K562 (cell line): ENCODE data around the gene GNGT2. TPM values are rescaled to one million over a fixed set of nuclear protein-coding genes. Genes with fewer than 3 reads are reported as not detected.

Experiments used
- CCNT2 ChIP-seq: IDR thresholded peaks from 2 replicates; pipeline ENCODE4 v1.6.1; 2011; ENCODE audit warnings: borderline replicate concordance, low read depth, mild to moderate bottlenecking, moderate library complexity, mixed read lengths, low read length; ENCODE audit not compliant: insufficient read length; ENCODE audit errors: extremely low read depth
- CEBPG ChIP-seq, 3 experiments: fragments of 200-800 bp in 1 of 3; sonication (Bioruptor generic) in 1 of 3; sonication (generic) in 1 of 3; formaldehyde crosslinking in 1 of 3; IDR thresholded peaks in 2 of 3; conservative IDR thresholded peaks in 1 of 3; 2 replicates each; pipeline versions ENCODE4 v1.6.1 to v1.8.0; 2016 to 2022; ENCODE audit warnings: missing compliant biosample characterization in 2 of 3, missing genetic modification characterization in 2 of 3, mild to moderate bottlenecking in 1 of 3, missing genetic modification reagents in 1 of 3
- COPS2 ChIP-seq: fragments of 450-650 bp; conservative IDR thresholded peaks from 2 replicates; pipeline ENCODE4 v1.6.1; 2016; ENCODE audit warnings: mild to moderate bottlenecking, moderate library complexity
- DIDO1 ChIP-seq: fragments of 450-650 bp; IDR thresholded peaks from 2 replicates; pipeline ENCODE4 v1.6.1; 2016; ENCODE audit warnings: low read depth, missing biosample characterization, missing genetic modification characterization
- HLTF ChIP-seq: fragments of 450-650 bp; IDR thresholded peaks from 2 replicates; pipeline ENCODE4 v1.6.1; 2016
- KAT7 ChIP-seq: sonication (generic); formaldehyde crosslinking; IDR thresholded peaks from 2 replicates; pipeline ENCODE4 v1.8.0; 2022; ENCODE audit warnings: missing genetic modification reagents, mild to moderate bottlenecking, borderline replicate concordance
- PML ChIP-seq: IDR thresholded peaks from 2 replicates; pipeline ENCODE4 v1.6.1; 2012; ENCODE audit warnings: low read length, inconsistent platforms
- RBM39 ChIP-seq: fragments of 200-400 bp; formaldehyde crosslinking; optimal IDR thresholded peaks from 2 replicates; pipeline ENCODE3; 2018; ENCODE audit warnings: low read depth, low read length
- ZNF766 ChIP-seq: fragments of 200-800 bp; sonication (Bioruptor generic); conservative IDR thresholded peaks from 2 replicates; pipeline ENCODE4 v1.6.1; 2016; ENCODE audit warnings: missing genetic modification characterization, missing compliant biosample characterization
- polyA plus RNA-seq, 8 experiments: library from polyadenylated mRNA; depleted of rRNA in 4 of 8; stranded (reverse) in 5 of 8; unstranded in 3 of 8; fragments of >200 nt; fragmentation: Nextera tagmentation in 2 of 8; fragmentation: Illumina TruSeq in 1 of 8; extraction: Ambion mirVana in 2 of 8; extraction: Trizol in 1 of 8; gene quantifications; 2 replicates each; pipeline versions ENCODE4 v1.2.1 to v1.2.3, GENCODE V29; 2011 to 2014; ENCODE audit warnings: inconsistent platforms in 1 of 8, missing spikeins in 1 of 8
- total RNA-seq, 7 experiments: library from RNA; depleted of rRNA in 6 of 7; stranded (reverse); fragments of >200 nt in 6 of 7; fragmentation: Illumina TruSeq in 2 of 7; extraction: Trizol in 2 of 7; gene quantifications; 2 replicates each; pipeline versions ENCODE4 v1.2.1 to v1.2.3, GENCODE V29; 2011 to 2021; ENCODE audit warnings: low replicate concordance in 1 of 7
- TF ChIP-seq, protein P1 (sequence below): fragments of 450-650 bp; IDR thresholded peaks from 2 replicates; pipeline ENCODE4 v1.6.1; 2016; ENCODE audit warnings: low read depth
- TF ChIP-seq, protein P2 (sequence below), 2 experiments: fragments of 450-650 bp in 1 of 2; IDR thresholded peaks; 2 replicates each; pipeline ENCODE4 v1.6.1; 2011 to 2017; ENCODE audit warnings: low read depth in 2 of 2, antibody characterized with exemption in 1 of 2, borderline replicate concordance in 1 of 2, low read length in 1 of 2, mild to moderate bottlenecking in 1 of 2, mixed read lengths in 1 of 2; ENCODE audit not compliant: control insufficient read depth in 1 of 2
- TF ChIP-seq, protein P3 (sequence below), 2 experiments: fragments of 450-650 bp in 1 of 2; sonication (generic) in 1 of 2; formaldehyde crosslinking in 1 of 2; IDR thresholded peaks in 1 of 2; conservative IDR thresholded peaks in 1 of 2; 2 replicates each; pipeline versions ENCODE4 v1.6.1 to v1.8.1; 2016 to 2023; ENCODE audit warnings: mild to moderate bottlenecking in 2 of 2, moderate library complexity in 2 of 2, inconsistent platforms in 1 of 2, missing genetic modification reagents in 1 of 2
- TF ChIP-seq, protein P4 (sequence below): fragments of 250-450 bp; sonication (Bioruptor Pico); IDR thresholded peaks from 2 replicates; pipeline ENCODE4 v1.5.0; 2021

Gene GNGT2
- total and polyA plus RNA-seq, 9 of the 15 experiments (the other 6 are each of a cell fraction or from before 2014, with no cell fraction given), result not detected

DNA sequence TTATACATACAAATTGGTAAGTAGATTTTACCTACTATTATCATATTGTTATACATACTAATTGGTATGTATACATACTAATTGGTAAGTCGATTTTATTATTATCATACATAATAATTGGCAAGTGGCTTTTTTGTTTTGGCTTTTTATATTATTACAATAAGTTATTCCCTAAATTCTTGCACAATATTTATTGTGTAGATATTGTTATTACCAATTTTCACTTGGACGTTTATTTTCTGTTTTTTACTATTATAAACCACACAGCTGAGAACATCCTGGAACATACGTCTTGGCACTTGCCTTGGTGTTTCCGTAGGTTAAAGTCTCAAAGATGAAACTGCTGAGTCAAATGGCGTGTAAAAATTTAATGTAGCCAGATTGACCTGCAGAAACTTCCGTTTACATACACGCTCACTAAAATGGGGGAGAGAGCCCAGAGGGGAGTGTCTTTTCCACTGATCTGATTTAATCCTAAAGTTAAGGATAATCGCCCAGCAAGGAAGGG, 18.9 kb downstream of the GNGT2 start (continued):
- TF ChIP-seq, protein P1, sequence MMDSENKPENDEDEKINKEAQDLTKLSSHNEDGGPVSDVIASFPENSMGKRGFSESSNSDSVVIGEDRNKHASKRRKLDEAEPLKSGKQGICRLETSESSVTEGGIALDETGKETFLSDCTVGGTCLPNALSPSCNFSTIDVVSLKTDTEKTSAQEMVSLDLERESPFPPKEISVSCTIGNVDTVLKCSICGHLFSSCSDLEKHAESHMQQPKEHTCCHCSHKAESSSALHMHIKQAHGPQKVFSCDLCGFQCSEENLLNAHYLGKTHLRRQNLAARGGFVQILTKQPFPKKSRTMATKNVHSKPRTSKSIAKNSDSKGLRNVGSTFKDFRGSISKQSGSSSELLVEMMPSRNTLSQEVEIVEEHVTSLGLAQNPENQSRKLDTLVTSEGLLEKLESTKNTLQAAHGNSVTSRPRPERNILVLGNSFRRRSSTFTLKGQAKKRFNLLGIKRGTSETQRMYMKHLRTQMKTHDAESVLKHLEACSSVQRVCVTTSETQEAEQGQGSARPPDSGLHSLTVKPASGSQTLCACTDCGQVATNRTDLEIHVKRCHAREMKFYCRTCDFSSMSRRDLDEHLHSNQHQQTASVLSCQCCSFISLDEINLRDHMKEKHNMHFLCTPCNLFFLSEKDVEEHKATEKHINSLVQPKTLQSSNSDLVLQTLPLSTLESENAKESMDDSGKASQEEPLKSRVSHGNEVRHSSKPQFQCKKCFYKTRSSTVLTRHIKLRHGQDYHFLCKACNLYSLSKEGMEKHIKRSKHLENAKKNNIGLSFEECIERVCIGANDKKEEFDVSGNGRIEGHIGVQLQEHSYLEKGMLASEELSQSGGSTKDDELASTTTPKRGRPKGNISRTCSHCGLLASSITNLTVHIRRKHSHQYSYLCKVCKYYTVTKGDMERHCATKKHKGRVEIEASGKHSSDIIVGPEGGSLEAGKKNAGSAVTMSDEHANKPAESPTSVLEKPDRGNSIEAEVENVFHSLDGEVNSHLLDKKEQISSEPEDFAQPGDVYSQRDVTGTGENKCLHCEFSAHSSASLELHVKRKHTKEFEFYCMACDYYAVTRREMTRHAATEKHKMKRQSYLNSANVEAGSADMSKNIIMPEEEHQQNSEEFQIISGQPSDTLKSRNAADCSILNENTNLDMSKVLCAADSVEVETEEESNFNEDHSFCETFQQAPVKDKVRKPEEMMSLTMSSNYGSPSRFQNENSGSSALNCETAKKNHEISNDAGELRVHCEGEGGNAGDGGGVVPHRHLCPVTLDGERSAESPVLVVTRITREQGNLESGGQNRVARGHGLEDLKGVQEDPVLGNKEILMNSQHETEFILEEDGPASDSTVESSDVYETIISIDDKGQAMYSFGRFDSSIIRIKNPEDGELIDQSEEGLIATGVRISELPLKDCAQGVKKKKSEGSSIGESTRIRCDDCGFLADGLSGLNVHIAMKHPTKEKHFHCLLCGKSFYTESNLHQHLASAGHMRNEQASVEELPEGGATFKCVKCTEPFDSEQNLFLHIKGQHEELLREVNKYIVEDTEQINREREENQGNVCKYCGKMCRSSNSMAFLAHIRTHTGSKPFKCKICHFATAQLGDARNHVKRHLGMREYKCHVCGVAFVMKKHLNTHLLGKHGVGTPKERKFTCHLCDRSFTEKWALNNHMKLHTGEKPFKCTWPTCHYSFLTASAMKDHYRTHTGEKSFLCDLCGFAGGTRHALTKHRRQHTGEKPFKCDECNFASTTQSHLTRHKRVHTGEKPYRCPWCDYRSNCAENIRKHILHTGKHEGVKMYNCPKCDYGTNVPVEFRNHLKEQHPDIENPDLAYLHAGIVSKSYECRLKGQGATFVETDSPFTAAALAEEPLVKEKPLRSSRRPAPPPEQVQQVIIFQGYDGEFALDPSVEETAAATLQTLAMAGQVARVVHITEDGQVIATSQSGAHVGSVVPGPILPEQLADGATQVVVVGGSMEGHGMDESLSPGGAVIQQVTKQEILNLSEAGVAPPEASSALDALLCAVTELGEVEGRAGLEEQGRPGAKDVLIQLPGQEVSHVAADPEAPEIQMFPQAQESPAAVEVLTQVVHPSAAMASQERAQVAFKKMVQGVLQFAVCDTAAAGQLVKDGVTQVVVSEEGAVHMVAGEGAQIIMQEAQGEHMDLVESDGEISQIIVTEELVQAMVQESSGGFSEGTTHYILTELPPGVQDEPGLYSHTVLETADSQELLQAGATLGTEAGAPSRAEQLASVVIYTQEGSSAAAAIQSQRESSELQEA, result peak; percentile 64; the same call in 1 of the 2 replicates
- TF ChIP-seq, protein P2, sequence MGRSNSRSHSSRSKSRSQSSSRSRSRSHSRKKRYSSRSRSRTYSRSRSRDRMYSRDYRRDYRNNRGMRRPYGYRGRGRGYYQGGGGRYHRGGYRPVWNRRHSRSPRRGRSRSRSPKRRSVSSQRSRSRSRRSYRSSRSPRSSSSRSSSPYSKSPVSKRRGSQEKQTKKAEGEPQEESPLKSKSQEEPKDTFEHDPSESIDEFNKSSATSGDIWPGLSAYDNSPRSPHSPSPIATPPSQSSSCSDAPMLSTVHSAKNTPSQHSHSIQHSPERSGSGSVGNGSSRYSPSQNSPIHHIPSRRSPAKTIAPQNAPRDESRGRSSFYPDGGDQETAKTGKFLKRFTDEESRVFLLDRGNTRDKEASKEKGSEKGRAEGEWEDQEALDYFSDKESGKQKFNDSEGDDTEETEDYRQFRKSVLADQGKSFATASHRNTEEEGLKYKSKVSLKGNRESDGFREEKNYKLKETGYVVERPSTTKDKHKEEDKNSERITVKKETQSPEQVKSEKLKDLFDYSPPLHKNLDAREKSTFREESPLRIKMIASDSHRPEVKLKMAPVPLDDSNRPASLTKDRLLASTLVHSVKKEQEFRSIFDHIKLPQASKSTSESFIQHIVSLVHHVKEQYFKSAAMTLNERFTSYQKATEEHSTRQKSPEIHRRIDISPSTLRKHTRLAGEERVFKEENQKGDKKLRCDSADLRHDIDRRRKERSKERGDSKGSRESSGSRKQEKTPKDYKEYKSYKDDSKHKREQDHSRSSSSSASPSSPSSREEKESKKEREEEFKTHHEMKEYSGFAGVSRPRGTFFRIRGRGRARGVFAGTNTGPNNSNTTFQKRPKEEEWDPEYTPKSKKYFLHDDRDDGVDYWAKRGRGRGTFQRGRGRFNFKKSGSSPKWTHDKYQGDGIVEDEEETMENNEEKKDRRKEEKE (IDR thresholded peaks at IDR 0.05; ENCODE audit: borderline replicate concordance in 1 of 2, control insufficient read depth in 1 of 2, low read depth in 2 of 2, low read length in 1 of 2), result no peak
- TF ChIP-seq COPS2 (no peak), CCNT2 (no peak), DIDO1 (no peak), HLTF (no peak), KAT7 (CRISPR knock-in tag) (no peak), ZNF766 (CRISPR knock-in tag) (no peak), PML (no peak), CEBPG (CRISPR knock-in tag; IDR thresholded peaks at IDR 0.05) (no peak), CEBPG (tag; conservative IDR thresholded peaks at IDR 0.05 in 1 of 2, IDR thresholded peaks at IDR 0.05 in 1 of 2) (peak; percentile 60 to 87), RBM39 (peak; percentile 72)
- TF ChIP-seq, protein P3, sequence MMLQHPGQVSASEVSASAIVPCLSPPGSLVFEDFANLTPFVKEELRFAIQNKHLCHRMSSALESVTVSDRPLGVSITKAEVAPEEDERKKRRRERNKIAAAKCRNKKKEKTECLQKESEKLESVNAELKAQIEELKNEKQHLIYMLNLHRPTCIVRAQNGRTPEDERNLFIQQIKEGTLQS (IDR thresholded peaks at IDR 0.05), result no peak
- TF ChIP-seq, protein P3 (CRISPR knock-in tag; conservative IDR thresholded peaks at IDR 0.05), result no peak
- TF ChIP-seq, protein P4, sequence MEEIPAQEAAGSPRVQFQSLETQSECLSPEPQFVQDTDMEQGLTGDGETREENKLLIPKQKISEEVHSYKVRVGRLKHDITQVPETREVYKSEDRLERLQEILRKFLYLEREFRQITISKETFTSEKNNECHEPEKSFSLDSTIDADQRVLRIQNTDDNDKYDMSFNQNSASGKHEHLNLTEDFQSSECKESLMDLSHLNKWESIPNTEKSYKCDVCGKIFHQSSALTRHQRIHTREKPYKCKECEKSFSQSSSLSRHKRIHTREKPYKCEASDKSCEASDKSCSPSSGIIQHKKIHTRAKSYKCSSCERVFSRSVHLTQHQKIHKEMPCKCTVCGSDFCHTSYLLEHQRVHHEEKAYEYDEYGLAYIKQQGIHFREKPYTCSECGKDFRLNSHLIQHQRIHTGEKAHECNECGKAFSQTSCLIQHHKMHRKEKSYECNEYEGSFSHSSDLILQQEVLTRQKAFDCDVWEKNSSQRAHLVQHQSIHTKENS (CRISPR knock-in tag), result no peak
